ENCODE measurements around the gene SLC48A1.

The SLC48A1 gene

GRCh38 chr12:47773062-47773857, at the start of gene SLC48A1:
TSS of gene SLC48A1 (plus strand) at chr12:47773238. CDS start at chr12:47773305, 67 bp downstream.
- peak; percentile 97 for DNase-seq (ENCODE audit: low spot score)

- DNase-seq (ENCODE audit: low spot score): no peak
Observed at GRCh38 chr12:47725091-47725772, 47.8 kb upstream of the SLC48A1 start, which contains the start of gene ENDOU. TSS of gene ENDOU (minus strand) at chr12:47725490. CDS start at chr12:47725413, 77 bp downstream.

GRCh38 chr12:47725893-47726292, 47.1 kb upstream of the SLC48A1 start:
- DNase-seq (ENCODE audit: low spot score): no peak

DNA sequence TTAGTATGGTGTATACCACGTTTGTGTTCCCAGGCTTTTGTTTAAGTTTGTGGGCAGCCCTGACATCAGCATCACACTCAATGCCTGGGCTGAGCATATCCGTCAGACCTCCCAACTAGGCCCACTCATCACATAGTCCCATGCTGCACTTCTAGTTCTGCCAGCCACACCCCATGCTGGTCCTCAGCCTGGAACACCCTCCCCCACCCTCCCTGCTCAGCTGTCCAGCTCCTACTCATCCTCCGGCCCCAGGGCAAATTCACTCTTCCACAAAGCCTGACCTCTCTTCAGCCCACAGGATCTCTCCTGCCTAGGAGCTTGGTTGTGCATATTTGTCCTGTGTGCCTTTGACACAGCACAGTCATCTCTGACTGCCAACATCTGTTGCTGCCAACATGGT, 43.8 kb upstream of the SLC48A1 start:
- DNase-seq (ENCODE audit: low spot score): no peak

DNA sequence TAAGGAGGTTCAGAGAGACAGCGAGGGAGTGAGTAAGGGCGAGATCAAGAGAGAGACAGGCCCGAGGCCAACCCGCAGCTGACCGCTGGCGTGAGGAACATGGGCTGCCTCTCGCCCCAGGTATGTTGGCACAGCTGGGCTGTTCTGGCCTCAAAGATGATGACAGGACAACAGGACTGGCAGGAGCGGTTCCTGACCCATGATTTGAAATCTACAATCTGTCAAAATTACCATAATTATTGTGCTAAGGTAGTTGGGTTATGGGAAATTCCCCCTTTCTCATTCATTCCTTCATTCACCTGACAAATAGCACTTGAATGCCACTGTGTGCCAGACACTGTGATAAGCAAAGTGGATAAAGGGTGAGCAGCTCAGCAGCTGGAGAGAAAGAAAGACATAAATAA, 42.7 kb upstream of the SLC48A1 start:
- DNase-seq (ENCODE audit: low spot score): no peak

GRCh38 chr12:47731723-47732122, 41.3 kb upstream of the SLC48A1 start:
- DNase-seq (ENCODE audit: low spot score): no peak

GRCh38 chr12:47732504-47732903, 40.5 kb upstream of the SLC48A1 start:
- no peak for DNase-seq (ENCODE audit: low spot score)

DNA sequence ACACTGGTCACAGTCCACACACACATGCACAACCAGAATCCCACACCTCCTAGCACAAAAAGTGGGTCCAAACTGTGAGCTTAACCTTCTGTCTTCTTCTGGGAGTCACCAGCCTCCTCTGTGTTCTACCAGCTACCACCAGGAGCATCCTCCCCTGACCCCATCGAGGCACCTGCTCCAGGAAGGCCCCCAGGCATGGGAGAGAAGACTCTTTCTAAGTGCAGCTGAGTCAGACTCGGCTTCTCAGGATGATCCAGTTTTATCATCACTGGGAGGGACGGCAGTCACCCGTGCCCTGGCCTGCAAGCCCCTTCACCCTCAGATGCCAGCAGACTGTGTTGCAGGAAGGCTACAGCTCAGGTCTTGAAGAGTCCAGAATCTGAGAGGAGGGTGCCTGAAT, 39.9 kb upstream of the SLC48A1 start:
- DNase-seq (ENCODE audit: low spot score): no peak

- DNase-seq (ENCODE audit: low spot score): peak; percentile 68
Observed at GRCh38 chr12:47734725-47735480, 38.1 kb upstream of the SLC48A1 start.

- DNase-seq (ENCODE audit: low spot score): no peak
Observed at GRCh38 chr12:47735649-47736048, 37.4 kb upstream of the SLC48A1 start.

DNA sequence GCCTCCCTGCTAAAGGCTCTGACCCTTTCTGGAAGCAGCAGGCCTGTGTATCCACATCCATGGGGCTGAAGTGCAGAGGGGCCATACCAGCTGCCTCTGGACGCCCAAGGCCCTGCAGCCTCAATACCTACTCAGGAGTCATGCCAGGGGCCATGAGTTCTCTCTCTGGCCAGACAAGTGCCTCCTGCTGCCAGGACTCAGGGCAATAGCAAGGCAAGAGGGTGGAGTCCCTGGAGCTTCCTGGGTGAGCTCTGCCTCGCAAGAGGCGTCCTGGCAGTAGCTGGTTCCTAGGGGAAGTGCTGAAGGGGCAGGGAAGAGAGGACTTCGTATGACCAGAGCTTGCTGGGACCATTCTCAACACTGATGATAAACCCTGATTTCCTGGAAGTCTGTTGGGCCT, 36.8 kb upstream of the SLC48A1 start:
- DNase-seq (ENCODE audit: low spot score): no peak

DNA sequence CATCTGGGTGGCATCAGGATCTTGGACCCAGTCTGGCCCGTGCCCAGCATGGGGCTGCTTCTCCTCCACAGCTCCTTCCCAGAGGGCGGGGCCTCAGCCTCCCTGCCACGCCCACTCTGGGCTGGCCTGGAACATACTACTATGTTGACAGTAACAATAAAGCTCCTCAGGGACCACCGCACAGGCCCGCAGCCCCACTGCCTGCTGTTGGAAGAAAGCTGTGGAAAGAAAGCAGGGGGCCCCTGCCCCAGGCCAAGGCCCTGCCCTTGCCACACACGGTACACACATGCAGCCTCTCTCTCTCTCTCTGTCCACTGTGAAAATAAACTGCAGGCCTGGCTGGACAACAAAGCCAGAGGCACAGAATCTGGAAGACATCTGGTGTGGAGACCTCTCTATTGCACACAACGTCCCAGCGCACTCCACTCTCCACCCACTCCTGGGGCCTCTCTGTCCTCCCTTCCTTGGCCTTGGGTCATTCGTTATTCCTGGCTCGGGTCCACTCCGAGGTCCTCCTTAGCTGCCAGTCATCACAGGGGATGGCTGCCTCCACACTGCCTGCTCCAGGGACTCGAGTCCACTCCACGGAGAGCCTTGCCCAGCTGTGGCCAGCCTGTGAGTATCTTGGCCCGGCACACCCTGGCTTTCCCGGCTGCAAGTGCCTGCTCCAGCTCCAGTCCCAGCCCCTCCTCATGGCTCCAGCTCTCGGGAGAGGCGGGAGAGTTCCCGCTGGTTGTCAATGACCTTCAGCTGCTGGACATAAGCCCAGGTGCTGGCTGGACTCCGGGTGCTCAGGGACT, 36.0 kb upstream of the SLC48A1 start:
- peak; percentile 63 for DNase-seq (ENCODE audit: low spot score)

GRCh38 chr12:47737936-47738594, 35.0 kb upstream of the SLC48A1 start:
- no peak for DNase-seq (ENCODE audit: low spot score)

- DNase-seq (ENCODE audit: low spot score): no peak
Observed at GRCh38 chr12:47739297-47739696, 33.7 kb upstream of the SLC48A1 start.

DNA sequence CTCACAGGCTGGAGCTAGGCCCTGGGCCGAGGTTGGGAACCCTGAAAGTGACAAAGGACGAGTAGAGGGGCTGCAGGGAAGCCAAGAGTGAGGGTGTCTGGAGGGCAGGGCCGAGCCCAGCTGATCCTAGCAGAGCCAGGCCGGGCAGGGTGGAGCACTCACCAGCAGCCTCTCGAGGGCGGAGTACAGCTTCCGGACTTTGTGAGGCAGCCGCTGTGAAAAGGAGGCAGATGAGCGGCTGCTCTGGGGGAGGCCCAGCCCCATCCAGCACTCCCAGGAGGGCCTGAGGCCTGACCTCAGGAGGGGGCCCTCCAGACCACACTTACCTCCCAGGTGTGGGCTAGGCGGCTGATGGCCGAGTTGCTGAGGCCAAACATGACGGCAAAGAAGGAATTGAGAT, 33.1 kb upstream of the SLC48A1 start:
- DNase-seq (ENCODE audit: low spot score): no peak

GRCh38 chr12:47740606-47741339, 32.3 kb upstream of the SLC48A1 start:
- DNase-seq (ENCODE audit: low spot score): no peak

GRCh38 chr12:47741340-47741703, 31.7 kb upstream of the SLC48A1 start:
- DNase-seq (ENCODE audit: low spot score): peak; percentile 43

DNA sequence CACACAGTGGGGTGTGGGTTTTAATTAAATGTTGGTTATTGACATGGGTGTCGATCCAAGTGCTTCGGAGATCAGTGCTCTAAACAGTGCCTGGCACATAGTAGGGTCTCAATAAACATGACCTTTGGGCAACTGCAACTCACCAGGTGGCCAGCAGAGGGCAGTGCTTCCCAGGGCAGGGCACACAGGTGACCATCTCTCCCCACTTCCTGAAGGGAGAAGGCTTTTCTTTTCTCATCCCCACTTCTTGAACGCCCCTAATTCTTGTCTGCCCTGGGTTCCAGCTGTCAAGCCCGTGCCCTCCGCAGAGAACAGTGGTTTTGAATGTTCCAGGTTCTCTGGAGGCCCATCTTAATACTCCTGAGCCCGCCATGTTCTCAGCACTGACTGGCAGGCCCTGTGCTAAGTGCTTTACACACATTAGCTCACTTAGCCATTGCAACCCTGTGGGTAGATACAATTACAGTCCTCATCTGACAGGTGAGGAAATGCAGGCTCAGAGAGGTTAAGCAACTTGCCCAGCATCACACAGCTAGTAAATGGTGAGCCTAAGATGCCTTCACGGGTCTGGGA, 30.7 kb upstream of the SLC48A1 start:
- peak; percentile 80 for DNase-seq (ENCODE audit: low spot score)

GRCh38 chr12:47743311-47743860, 29.7 kb upstream of the SLC48A1 start:
- no peak for DNase-seq (ENCODE audit: low spot score)
